CD14-positive monocyte (primary cell): ENCODE data around the gene PCP4L1. TPM values are rescaled to one million over a fixed set of nuclear protein-coding genes. Genes with fewer than 3 reads are reported as not detected.

ENCODE experiments used
- DNase-seq, 3 donors: peaks; one replicate each; pipeline ENCODE4 v3.0.0-alpha.2; 2011 to 2022
- H2AFZ ChIP-seq: 2 replicates; pipeline ENCODE4 v1.6.0; 2012; ENCODE audit warnings: mild to moderate bottlenecking, low read depth, low read length, inconsistent platforms; ENCODE audit not compliant: insufficient read depth, poor library complexity, severe bottlenecking
- H3K27ac ChIP-seq, 2 donors: 1 replicate in 1 of 2; 2 replicates in 1 of 2; pipeline ENCODE4 v1.5.1; 2012 to 2013; ENCODE audit warnings: low read length in 2 of 2, control low read depth in 1 of 2, inconsistent platforms in 1 of 2, low read depth in 1 of 2, mild to moderate bottlenecking in 1 of 2
- H3K27me3 ChIP-seq, 2 donors: one replicate each; pipeline versions ENCODE4 v1.6.0 to v1.6.1; 2011 to 2013; ENCODE audit warnings: low read length in 2 of 2; ENCODE audit not compliant: control insufficient read depth in 2 of 2, insufficient read depth in 2 of 2
- H3K36me3 ChIP-seq, 2 donors: replicated peaks in 1 of 2; 1 replicate in 1 of 2; 2 replicates in 1 of 2; pipeline versions ENCODE4 v1.5.1 to v1.6.1; 2012 to 2013; ENCODE audit warnings: low read length in 2 of 2, control low read depth in 1 of 2, inconsistent platforms in 1 of 2, mild to moderate bottlenecking in 1 of 2; ENCODE audit not compliant: insufficient read depth in 2 of 2, control insufficient read depth in 1 of 2
- H3K4me1 ChIP-seq, 2 donors: 1 replicate in 1 of 2; 2 replicates in 1 of 2; pipeline versions ENCODE4 v1.5.1 to v1.6.1; 2012 to 2013; ENCODE audit warnings: low read length in 2 of 2, control low read depth in 1 of 2, inconsistent platforms in 1 of 2, mild to moderate bottlenecking in 1 of 2, moderate library complexity in 1 of 2; ENCODE audit not compliant: insufficient read depth in 2 of 2, control insufficient read depth in 1 of 2
- H3K4me2 ChIP-seq: replicated peaks from 2 replicates; pipeline ENCODE3; 2012; ENCODE audit warnings: low read length, moderate library complexity, mild to moderate bottlenecking; ENCODE audit not compliant: poor library complexity, severe bottlenecking; ENCODE audit errors: extremely low read depth
- H3K4me3 ChIP-seq, 3 experiments: fragments of 200-600 bp in 1 of 3; sonication (generic) in 1 of 3; replicated peaks in 1 of 3; 1 replicate in 2 of 3; 2 replicates in 1 of 3; pipeline ENCODE4 v1.5.1; 2011 to 2013; ENCODE audit warnings: low read length in 3 of 3, mild to moderate bottlenecking in 3 of 3, control low read depth in 2 of 3, low read depth in 2 of 3, inconsistent platforms in 1 of 3, moderate library complexity in 1 of 3
- H3K79me2 ChIP-seq: 2 replicates; pipeline ENCODE4 v1.6.0; 2012; ENCODE audit warnings: mild to moderate bottlenecking, control low read depth, inconsistent platforms, low read length, moderate library complexity; ENCODE audit not compliant: insufficient read depth
- H3K9ac ChIP-seq: 2 replicates; pipeline ENCODE4 v1.6.0; 2017; ENCODE audit warnings: low read length, mild to moderate bottlenecking; ENCODE audit not compliant: insufficient read depth, poor library complexity, severe bottlenecking
- H3K9me3 ChIP-seq, 2 donors: replicated peaks in 1 of 2; 1 replicate in 1 of 2; 2 replicates in 1 of 2; pipeline versions ENCODE4 v1.5.1 to v1.6.1; 2012 to 2013; ENCODE audit warnings: low read length in 2 of 2, control low read depth in 1 of 2; ENCODE audit not compliant: control insufficient read depth in 1 of 2, insufficient read depth in 1 of 2
- H4K20me1 ChIP-seq: 2 replicates; pipeline ENCODE4 v1.6.0; 2012; ENCODE audit warnings: mild to moderate bottlenecking, low read length, control low read depth, moderate library complexity; ENCODE audit not compliant: insufficient read depth
- H3K27ac Mint-ChIP-seq, 7 donors: one replicate each; pipeline ENCODE4 v1.8.0; 2020; ENCODE audit warnings: mild to moderate bottlenecking in 7 of 7, mixed read lengths in 7 of 7, moderate library complexity in 6 of 7, inconsistent platforms in 2 of 7
- H3K27me3 Mint-ChIP-seq, 3 donors: one replicate each; pipeline ENCODE4 v1.8.0; 2021 to 2022; ENCODE audit warnings: low read depth in 3 of 3, mild to moderate bottlenecking in 3 of 3, mixed read lengths in 3 of 3, moderate library complexity in 3 of 3, inconsistent platforms in 1 of 3
- H3K36me3 Mint-ChIP-seq, 2 donors: one replicate each; pipeline ENCODE4 v1.8.0; 2020; ENCODE audit warnings: mixed read lengths in 2 of 2, inconsistent platforms in 1 of 2, mild to moderate bottlenecking in 1 of 2
- H3K4me1 Mint-ChIP-seq: one replicate; pipeline ENCODE4 v1.8.0; 2020; ENCODE audit warnings: mild to moderate bottlenecking, mixed read lengths
- H3K4me3 Mint-ChIP-seq, 2 donors: one replicate each; pipeline ENCODE4 v1.8.0; 2020; ENCODE audit warnings: mild to moderate bottlenecking in 2 of 2, mixed read lengths in 2 of 2, moderate library complexity in 1 of 2
- H3K9me3 Mint-ChIP-seq, 7 donors: one replicate each; pipeline ENCODE4 v1.8.0; 2020 to 2022; ENCODE audit warnings: mixed read lengths in 7 of 7, mild to moderate bottlenecking in 6 of 7, moderate library complexity in 6 of 7, inconsistent platforms in 2 of 7
- CTCF ChIP-seq: fragments of 200-600 bp; IDR thresholded peaks from one replicate; pipeline ENCODE4 v1.8.0; 2022; ENCODE audit warnings: antibody characterized with exemption, mild to moderate bottlenecking
- WGBS: methylation state at CpG from one replicate; pipeline ENCODE4 v1.1.5; 2013; ENCODE audit warnings: missing lambda C conversion rate; ENCODE audit not compliant: insufficient coverage; 5-methylcytosine and 5-hydroxymethylcytosine counted together
- intact Hi-C, 2 donors: fragments of 100-400 bp; cut with micrococcal nuclease; formaldehyde crosslinking; loops; one replicate each; pipeline versions ENCODE4 v1.15.0 to v1.15.1; 2023
- polyA plus RNA-seq, 3 donors: library from polyadenylated mRNA; depleted of rRNA in 1 of 3; unstranded in 2 of 3; stranded (reverse) in 1 of 3; fragments of 300-500 nt in 2 of 3; fragments of >200 nt in 1 of 3; fragmentation: Illumina TruSeq in 2 of 3; gene quantifications; 1 replicate in 2 of 3; 2 replicates in 1 of 3; pipeline ENCODE4 v1.2.3, GENCODE V29; 2012 to 2021

PCP4L1 gene
- polyA plus RNA-seq, 3 donors, result not detected

- peaks cover 20 to 37% of the 10 kb centered on the region in 2 donors for H3K4me1 ChIP-seq
- H3K79me2 ChIP-seq, result peaks cover 47% of the 10 kb centered on the region
- H3K27ac ChIP-seq, result peak overlapping the region in 1 of 2 donors; percentile 13
- no peak overlapping the region for H3K4me3 ChIP-seq
- TF ChIP-seq CTCF, result no peak
- Mint-ChIP-seq H3K27me3 (peaks cover 0 to 1% (median 1%) of the 10 kb centered on the region in 3 donors), H3K4me3 (no peak overlapping the region), H3K9me3 (peaks cover 0 to 2% (median 0%) of the 10 kb centered on the region in 7 donors), H3K36me3 (peaks cover 61 to 66% of the 10 kb centered on the region in 2 donors), H3K4me1 (peaks cover 62% of the 10 kb centered on the region), H3K27ac (peak overlapping the region in 5 of 7 donors; percentile 15 to 100 (median 60))
- WGBS, result 93% methylated on average over 3 of the region's 5 CpGs
- intact Hi-C loops, result no loop called here
- H3K9me3 ChIP-seq, result no peaks in the 10 kb centered on the region
- no peaks in the 10 kb centered on the region for H3K27me3 ChIP-seq
- no peak overlapping the region for H3K4me2 ChIP-seq
- peaks cover 71% of the 10 kb centered on the region for H4K20me1 ChIP-seq
- H2AFZ ChIP-seq, result no peak overlapping the region
- peaks cover 26 to 57% of the 10 kb centered on the region in 2 donors for H3K36me3 ChIP-seq
- H3K9ac ChIP-seq, result no peak overlapping the region
- no peak for DNase-seq
These were observed 38.5 kb upstream of the PCP4L1 start for GRCh38 chr1:161220002-161220401.

- intact Hi-C loops, result no loop called here
- H3K9ac ChIP-seq, result no peak overlapping the region
- H2AFZ ChIP-seq, result no peak overlapping the region
- peak overlapping the region; percentile 17 to 85 (median 58) for H3K27ac Mint-ChIP-seq
- peaks cover 55 to 61% of the 10 kb centered on the region in 2 donors for H3K36me3 Mint-ChIP-seq
- peaks cover 61% of the 10 kb centered on the region for H4K20me1 ChIP-seq
- peaks cover 37% of the 10 kb centered on the region for H3K79me2 ChIP-seq
- no peak overlapping the region for H3K4me2 ChIP-seq
- H3K36me3 ChIP-seq, result peaks cover 26 to 57% of the 10 kb centered on the region in 2 donors
- H3K27me3 Mint-ChIP-seq, result peaks cover 0 to 3% (median 1%) of the 10 kb centered on the region in 3 donors
- no peak for DNase-seq
- no peak overlapping the region for H3K4me3 ChIP-seq
- peaks cover 38 to 57% of the 10 kb centered on the region in 2 donors for H3K4me1 ChIP-seq
- H3K9me3 ChIP-seq, result no peaks in the 10 kb centered on the region
- H3K4me3 Mint-ChIP-seq, result no peak overlapping the region
- no peaks in the 10 kb centered on the region for H3K27me3 ChIP-seq
- H3K27ac ChIP-seq, result peak overlapping the region; percentile 12 to 37
- peaks cover 76% of the 10 kb centered on the region for H3K4me1 Mint-ChIP-seq
- peaks cover 0 to 2% (median 0%) of the 10 kb centered on the region in 7 donors for H3K9me3 Mint-ChIP-seq
- TF ChIP-seq CTCF, result no peak
- 93% methylated on average over 4 of the region's 6 CpGs for WGBS
These were observed 36.1 kb upstream of the PCP4L1 start for GRCh38 chr1:161222175-161223019.
